HG02852 (cell line): ENCODE data around the gene PLK2.

ENCODE experiments used
- ATAC-seq: cut with Tn5 transposase; IDR thresholded peaks from one replicate; pipeline ENCODE4 v1.9.1; 2021; ENCODE audit warnings: mild to moderate bottlenecking, moderate library complexity; ENCODE audit not compliant: unreplicated experiment

Gene PLK2

GRCh38 chr5:58451732-58452565 lies 7.9 kb downstream of the PLK2 start:
- ATAC-seq, result no peak

DNA sequence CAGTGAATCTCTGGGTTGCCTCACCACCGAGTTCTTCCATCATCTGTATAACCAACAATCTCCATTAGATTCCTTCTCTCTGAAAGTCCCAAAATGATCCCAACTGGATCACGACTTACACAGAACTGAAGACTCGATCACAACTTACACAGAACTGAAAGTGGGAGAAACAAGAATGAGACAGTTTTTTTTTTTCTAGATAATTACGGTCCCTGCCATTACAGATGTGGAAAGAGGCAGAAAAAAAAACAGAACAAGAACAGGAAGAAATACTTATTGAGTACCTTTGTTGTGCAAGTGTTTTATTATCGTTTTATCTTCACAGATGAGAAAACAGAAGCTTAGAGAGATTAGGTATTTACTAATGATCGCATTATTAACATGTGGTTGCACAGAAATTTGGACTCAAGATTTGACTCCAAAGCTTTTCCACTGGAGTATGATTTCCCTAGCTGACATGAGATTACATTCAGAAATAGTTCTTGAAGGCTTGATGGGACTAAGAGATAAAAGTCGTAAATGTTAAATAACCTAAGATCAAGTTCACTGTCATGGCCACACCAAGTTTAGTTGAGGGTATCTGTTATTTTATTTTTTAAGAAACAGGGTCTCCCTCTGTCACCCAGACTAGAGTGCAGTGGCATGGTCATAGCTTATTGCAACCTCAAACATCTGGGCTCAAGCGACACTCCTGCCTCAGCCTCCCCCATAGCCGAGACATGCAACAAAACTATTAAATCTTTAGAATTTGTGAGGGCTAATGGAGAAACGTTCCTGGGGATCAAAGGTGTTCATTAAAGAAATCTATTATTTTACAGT lies 8.9 kb downstream of the PLK2 start:
- no peak for ATAC-seq

GRCh38 chr5:58450018-58450417 lies 9.9 kb downstream of the PLK2 start:
- no peak for ATAC-seq

GRCh38 chr5:58447226-58447625 lies 12.7 kb downstream of the PLK2 start:
- no peak for ATAC-seq

DNA sequence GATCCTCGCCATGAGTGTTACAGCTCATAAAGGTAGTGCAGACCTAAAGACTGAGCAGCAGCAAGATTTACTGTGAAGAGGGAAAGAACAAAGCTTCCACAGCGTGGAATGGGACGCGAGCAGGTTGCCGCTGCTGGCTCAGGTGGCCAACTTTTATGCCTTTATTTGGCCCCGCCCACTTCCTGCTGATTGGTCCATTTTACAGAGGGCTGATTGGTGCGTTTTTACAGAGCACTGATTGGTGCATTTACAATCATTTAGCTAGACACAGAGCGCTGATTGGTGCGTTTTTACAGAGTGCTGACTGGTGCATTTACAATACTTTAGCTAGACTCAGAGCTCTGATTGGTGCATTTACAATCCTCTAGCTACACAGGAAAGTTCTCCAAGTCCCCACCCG lies 13.9 kb downstream of the PLK2 start:
- no peak for ATAC-seq

GRCh38 chr5:58444805-58445204 lies 15.1 kb downstream of the PLK2 start:
- no peak for ATAC-seq

DNA sequence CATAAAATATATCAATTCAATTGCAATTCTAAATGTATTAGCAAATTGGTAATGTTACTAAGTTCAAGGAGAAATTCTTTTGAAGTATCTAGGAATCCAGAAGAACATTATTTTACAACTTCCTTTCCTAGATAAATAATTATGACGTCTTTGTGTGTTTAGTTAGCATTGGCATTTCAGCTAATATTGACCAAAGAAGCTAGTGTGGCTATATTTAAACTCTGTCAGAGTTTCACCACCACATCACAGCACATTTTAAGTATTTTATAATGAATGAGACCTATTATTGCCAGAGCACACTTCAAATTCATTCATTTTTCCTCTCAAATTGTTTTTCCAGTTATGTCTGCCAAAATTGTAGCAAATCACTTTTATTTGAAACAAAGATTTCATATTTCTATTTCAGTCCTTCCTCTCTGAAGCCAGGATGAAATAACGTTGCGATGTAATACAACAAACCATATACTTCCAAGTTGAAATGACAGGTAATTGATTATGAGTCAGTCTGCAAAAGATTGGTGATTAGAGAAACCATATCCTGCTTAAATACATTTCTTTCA lies 18.9 kb downstream of the PLK2 start:
- no peak for ATAC-seq

- no peak for ATAC-seq
These were observed 20.7 kb downstream of the PLK2 start for GRCh38 chr5:58439094-58439644.

DNA sequence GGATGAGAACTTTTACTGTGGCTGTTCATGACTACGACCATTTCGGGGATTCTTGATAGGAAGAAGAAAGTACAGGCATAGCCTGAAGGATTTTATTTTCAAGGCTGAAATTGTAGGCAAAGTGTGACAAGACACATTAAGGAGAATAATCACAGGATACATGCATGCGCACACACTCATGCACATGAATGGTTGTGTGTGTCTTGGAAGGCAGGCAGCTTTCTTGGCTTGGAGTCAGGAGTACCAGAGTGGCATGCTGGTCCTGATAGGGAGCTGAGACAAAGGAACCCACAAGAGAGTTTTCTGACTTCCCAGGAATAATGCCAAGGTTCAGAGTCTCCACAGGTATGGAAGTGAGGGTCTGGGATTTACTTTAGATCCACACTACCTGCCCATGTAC lies 22.2 kb downstream of the PLK2 start:
- no peak for ATAC-seq

- no peak for ATAC-seq
These were observed 28.1 kb downstream of the PLK2 start for GRCh38 chr5:58431832-58432231.

- no peak for ATAC-seq
These were observed 47.0 kb downstream of the PLK2 start for GRCh38 chr5:58412932-58413331.

GRCh38 chr5:58412081-58412480 lies 47.8 kb downstream of the PLK2 start:
- no peak for ATAC-seq

- ATAC-seq, result no peak
These were observed 48.5 kb downstream of the PLK2 start for GRCh38 chr5:58411372-58411771.

DNA sequence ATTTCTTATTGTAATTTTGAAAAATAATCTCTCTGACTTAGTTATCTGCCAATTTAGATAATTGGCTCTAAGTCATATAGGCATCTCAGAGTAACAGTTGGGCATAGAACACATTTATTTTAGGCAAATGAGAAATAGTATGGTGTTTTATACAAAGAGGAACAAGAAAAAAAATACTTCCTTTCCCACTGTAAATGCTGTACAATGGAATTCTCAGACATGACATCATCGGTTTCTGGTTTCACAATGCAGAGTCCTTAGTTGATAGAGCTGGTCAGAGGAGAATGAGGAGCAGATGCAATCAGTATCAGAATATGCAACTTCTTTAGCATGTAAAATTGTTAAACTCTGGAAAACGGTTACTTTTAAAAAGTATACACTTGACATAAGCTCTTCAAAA lies 49.4 kb downstream of the PLK2 start:
- ATAC-seq, result no peak

DNA sequence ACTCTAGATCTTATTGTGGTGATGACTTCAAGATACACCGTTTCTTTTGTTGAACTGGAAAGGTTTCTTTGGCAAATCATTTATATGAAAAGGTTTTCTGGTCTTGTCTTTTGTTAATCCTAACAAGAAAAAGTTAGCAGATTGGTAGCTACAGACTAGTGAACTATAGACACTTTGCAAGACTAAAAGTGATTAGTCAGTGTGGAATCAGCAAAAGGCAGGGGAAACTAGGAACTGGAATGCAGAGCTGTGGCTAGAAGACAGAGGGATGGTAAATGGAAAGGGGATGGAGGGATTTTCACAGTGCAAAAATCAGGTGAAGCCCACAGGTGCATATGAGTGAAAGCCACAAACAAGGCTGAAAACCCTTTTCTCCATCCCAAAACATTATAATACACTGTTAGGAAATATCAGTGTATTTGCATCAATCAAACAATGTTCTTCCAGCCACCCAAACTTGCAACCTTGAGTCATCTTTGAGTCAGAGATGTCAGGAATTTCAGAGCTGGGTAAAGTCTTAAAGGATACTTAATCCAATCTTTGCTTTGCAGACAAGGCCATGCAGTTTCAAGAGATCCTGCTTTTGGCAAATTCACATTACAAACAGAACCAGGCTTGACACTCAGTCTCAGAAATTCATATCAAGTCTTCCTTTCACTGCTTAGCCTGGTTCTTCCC lies 52.7 kb downstream of the PLK2 start:
- ATAC-seq, result no peak

GRCh38 chr5:58406394-58406793 lies 53.5 kb downstream of the PLK2 start:
- ATAC-seq, result no peak

DNA sequence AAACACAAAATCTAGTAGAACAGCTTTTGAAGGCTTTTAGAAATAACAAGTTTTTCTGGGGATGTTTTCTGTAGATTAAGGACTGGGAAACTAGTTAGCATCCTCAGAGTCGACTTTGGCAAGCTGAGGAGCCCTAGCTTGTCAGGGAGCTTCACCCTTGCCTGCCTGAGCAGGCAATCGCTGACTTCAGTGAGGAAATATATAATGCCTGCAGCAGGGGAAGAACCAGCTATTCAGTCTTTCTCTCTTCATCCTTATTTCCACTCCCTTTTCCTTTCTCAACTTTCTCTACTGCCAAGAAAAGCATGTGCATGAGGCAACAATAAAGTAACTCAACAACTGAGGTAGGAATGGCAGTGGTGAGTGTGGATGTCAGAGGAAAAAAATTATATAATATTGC lies 54.7 kb downstream of the PLK2 start:
- ATAC-seq, result no peak

DNA sequence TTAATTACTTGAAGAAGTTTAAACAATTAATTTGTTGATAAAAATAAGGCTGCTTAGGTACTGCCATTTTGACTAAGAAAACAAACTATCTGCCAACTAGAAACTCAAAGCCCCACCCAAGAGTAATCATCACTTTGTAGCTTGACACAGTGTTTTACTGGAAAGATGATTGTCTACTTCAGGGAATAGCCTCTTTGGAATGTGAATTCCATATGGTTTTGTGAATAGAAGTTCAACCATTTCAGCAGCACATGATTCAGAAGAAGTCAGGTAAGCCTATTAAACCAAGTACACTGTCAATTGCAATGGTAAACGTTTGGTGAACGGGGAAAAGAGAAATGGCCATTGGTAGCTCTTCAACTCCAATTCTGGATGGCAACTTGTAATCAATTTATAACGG lies 55.2 kb downstream of the PLK2 start:
- no peak for ATAC-seq
